Suprapubic skin (tissue), 4 donors: ENCODE data around the gene RNPEPL1. TPM values are rescaled to one million over a fixed set of nuclear protein-coding genes. Genes with fewer than 3 reads are reported as not detected.
A peak's percentile ranks its signal among the peaks of the same experiment; 100 is the strongest.

Experiments
- DNase-seq, 2 donors: peaks; one replicate each; pipeline ENCODE4 v3.0.0-alpha.2; 2019; ENCODE audit warnings: low spot score in 2 of 2
- H3K27ac ChIP-seq: fragments of 200-600 bp; sonication (generic); one replicate; pipeline ENCODE4 v1.5.1; 2019
- H3K27me3 ChIP-seq: fragments of 200-600 bp; sonication (generic); one replicate; pipeline ENCODE4 v1.5.1; 2019
- H3K36me3 ChIP-seq: fragments of 200-600 bp; sonication (generic); one replicate; pipeline ENCODE4 v1.5.1; 2019
- H3K4me1 ChIP-seq: fragments of 200-600 bp; sonication (generic); one replicate; pipeline ENCODE4 v1.5.1; 2019
- H3K4me3 ChIP-seq: fragments of 200-600 bp; sonication (generic); one replicate; pipeline ENCODE4 v1.5.1; 2019; ENCODE audit warnings: mild to moderate bottlenecking
- H3K9me3 ChIP-seq: fragments of 200-600 bp; sonication (generic); one replicate; pipeline ENCODE4 v1.5.1; 2019
- EP300 ChIP-seq: sonication (generic); formaldehyde crosslinking; IDR thresholded peaks from one replicate; pipeline ENCODE4 v1.6.1; 2017; ENCODE audit warnings: antibody characterized with exemption
- POLR2A ChIP-seq, 2 donors: fragments of 450-650 bp; IDR thresholded peaks; one replicate each; pipeline ENCODE4 v1.6.1; 2017; ENCODE audit warnings: antibody characterized with exemption in 2 of 2, mild to moderate bottlenecking in 2 of 2, moderate library complexity in 2 of 2
- POLR2AphosphoS5 ChIP-seq, 3 donors: sonication (generic); formaldehyde crosslinking; IDR thresholded peaks; one replicate each; pipeline ENCODE4 v1.6.1; 2017; ENCODE audit warnings: antibody characterized with exemption in 3 of 3
- WGBS: methylation state at CpG from one replicate; pipeline ENCODE4 v1.1.5; 2018; 5-methylcytosine and 5-hydroxymethylcytosine counted together
- total RNA-seq, 4 donors: library from RNA; depleted of rRNA; stranded (reverse); fragments of >200 nt; gene quantifications; one replicate each; pipeline ENCODE4 v1.1.0, GENCODE V29; 2016
- TF ChIP-seq, protein P1 (sequence below), 2 donors: fragments of 200-600 bp in 1 of 2; fragments of 450-650 bp in 1 of 2; sonication (generic) in 1 of 2; IDR thresholded peaks; one replicate each; pipeline ENCODE4 v1.5.1; 2016 to 2019; ENCODE audit warnings: antibody characterized with exemption in 2 of 2, mild to moderate bottlenecking in 1 of 2, moderate library complexity in 1 of 2

The RNPEPL1 gene, protein sequence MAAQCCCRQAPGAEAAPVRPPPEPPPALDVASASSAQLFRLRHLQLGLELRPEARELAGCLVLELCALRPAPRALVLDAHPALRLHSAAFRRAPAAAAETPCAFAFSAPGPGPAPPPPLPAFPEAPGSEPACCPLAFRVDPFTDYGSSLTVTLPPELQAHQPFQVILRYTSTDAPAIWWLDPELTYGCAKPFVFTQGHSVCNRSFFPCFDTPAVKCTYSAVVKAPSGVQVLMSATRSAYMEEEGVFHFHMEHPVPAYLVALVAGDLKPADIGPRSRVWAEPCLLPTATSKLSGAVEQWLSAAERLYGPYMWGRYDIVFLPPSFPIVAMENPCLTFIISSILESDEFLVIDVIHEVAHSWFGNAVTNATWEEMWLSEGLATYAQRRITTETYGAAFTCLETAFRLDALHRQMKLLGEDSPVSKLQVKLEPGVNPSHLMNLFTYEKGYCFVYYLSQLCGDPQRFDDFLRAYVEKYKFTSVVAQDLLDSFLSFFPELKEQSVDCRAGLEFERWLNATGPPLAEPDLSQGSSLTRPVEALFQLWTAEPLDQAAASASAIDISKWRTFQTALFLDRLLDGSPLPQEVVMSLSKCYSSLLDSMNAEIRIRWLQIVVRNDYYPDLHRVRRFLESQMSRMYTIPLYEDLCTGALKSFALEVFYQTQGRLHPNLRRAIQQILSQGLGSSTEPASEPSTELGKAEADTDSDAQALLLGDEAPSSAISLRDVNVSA
- 100 to 1,000 TPM in 1 of 4 donors, 10 to 100 TPM in 3; 70.8 to 104 (median 72.6) TPM for total RNA-seq

DNA sequence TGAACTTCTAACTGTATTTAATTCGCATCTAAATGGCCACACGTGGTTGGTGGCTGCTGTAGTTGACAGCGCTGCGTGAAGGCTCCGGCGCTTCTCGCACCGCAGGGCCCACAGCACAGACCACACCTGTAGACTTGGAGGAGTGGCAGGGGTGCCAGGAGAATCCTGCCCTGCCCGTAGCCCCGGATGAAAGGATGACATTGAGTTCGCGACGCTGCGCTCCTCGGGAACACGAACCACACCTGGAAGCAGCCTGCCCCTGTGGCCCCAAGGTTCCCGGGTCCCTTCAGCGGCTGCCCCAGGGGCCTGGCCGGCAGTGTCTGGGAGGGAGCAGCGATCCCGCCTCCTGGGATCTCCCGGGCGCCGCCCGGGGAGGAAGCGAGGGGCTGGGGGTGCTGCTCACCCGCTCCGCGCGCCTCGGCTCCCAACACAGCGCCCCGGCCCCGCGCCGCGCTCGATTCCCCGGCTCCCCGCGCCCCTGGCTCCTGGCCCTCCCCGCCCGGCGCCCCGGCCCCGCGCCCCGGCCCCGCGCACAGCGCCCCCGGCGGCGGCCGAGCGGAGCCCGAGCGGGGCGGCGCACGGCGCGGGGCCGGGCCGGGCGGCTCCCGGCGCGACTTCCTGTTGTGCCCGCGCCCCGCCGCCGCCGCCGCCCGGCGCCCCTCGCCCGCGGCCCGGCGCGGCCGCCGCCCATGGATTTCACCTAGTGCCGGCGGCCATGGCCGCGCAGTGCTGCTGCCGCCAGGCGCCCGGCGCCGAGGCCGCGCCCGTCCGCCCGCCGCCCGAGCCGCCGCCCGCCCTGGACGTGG is at the start of gene RNPEPL1:
TSS of gene RNPEPL1 (plus strand) at position 613 of the 806 bp plus-strand sequence. CDS start at position 716, 103 bp downstream.
- Histone ChIP-seq H3K27me3 (no peaks in the 10 kb centered on the region), H3K4me3 (peak within 1 kb of the TSS; percentile 61), H3K36me3 (peaks cover 16% of the 10 kb centered on the region), H3K27ac (peak within 1 kb of the TSS; percentile 91), H3K9me3 (no peaks in the 10 kb centered on the region), H3K4me1 (peaks cover 72% of the 10 kb centered on the region)
- 0% methylated on average over 18 of the region's 106 CpGs for WGBS
- TF ChIP-seq POLR2AphosphoS5 (IDR thresholded peaks at IDR 0.05) (no peak), POLR2A (IDR thresholded peaks at IDR 0.05) (no peak), EP300 (no peak)
- TF ChIP-seq, protein P1, sequence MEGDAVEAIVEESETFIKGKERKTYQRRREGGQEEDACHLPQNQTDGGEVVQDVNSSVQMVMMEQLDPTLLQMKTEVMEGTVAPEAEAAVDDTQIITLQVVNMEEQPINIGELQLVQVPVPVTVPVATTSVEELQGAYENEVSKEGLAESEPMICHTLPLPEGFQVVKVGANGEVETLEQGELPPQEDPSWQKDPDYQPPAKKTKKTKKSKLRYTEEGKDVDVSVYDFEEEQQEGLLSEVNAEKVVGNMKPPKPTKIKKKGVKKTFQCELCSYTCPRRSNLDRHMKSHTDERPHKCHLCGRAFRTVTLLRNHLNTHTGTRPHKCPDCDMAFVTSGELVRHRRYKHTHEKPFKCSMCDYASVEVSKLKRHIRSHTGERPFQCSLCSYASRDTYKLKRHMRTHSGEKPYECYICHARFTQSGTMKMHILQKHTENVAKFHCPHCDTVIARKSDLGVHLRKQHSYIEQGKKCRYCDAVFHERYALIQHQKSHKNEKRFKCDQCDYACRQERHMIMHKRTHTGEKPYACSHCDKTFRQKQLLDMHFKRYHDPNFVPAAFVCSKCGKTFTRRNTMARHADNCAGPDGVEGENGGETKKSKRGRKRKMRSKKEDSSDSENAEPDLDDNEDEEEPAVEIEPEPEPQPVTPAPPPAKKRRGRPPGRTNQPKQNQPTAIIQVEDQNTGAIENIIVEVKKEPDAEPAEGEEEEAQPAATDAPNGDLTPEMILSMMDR (IDR thresholded peaks at IDR 0.05): no peak
- peak; percentile 73 to 79 for DNase-seq

DNA sequence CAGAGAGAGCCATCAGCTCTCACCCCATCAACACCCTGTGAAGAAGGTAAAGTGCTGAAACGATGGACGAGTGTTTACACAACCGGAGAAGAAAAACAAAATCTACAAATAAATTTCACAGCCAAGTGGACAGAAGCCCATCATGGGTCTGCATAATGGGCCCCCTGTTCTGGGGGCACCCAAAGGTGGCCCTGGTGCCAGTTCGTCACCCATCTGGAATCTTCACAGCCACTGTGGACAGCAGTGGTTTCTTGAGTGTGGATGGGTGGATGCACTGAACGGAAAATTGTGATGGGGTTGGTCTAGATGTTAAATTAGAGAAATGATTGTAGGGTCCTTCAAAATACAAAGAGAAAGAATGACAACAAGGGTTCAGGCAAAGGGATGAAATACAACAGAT is 49.3 kb upstream of the RNPEPL1 start:
- Histone ChIP-seq H3K27me3 (no peaks in the 10 kb centered on the region), H3K9me3 (no peaks in the 10 kb centered on the region), H3K36me3 (peaks cover 18% of the 10 kb centered on the region), H3K4me3 (no peak overlapping the region), H3K4me1 (peaks cover 24% of the 10 kb centered on the region), H3K27ac (no peak overlapping the region)
- TF ChIP-seq, protein P1 (IDR thresholded peaks at IDR 0.05): no peak
- TF ChIP-seq EP300 (no peak), POLR2AphosphoS5 (IDR thresholded peaks at IDR 0.05) (no peak), POLR2A (IDR thresholded peaks at IDR 0.05) (no peak)
- 93% methylated on average over 5 of the region's 5 CpGs for WGBS
- peak in 1 of 2 donors; percentile 29 for DNase-seq

DNA sequence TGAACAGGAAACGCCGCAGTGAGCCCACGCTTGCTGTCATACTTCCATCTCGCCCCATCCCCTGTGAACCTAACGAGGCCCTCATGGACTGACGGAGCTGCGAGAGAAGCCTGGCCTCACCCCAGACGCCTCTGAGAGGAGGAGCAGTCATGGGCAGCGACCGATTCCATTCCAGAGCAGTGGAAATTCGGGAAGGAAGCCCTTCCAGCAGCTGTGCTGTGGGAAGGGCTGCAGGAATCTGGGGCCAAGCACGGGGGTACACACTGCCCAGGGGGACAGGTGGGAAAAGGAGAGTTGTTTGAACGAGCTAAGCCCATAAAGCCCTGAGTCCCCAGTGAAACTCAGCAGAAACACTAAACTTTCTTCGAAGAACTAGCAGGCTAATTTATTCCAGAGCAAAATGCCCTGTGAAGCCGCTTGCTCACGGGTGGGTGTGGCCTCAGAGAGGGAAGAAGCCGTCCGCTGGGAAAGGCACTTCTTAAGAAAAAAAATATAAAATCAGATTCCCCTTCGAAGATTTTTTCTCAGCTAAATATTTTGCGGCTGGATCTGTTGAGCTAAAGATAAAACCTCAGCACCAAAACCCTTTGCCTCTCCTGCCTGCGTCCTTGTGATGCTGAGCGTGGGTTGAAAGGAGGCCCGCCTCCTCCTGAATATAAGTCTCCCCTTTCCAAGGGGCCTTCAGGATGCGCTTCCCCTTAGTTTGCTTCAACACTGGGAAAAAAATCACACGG is 48.7 kb upstream of the RNPEPL1 start:
- peak in 1 of 2 donors; percentile 59 for DNase-seq
- Histone ChIP-seq H3K9me3 (no peaks in the 10 kb centered on the region), H3K27me3 (no peaks in the 10 kb centered on the region), H3K4me1 (peaks cover 18% of the 10 kb centered on the region), H3K27ac (no peak overlapping the region), H3K36me3 (peaks cover 19% of the 10 kb centered on the region), H3K4me3 (peak overlapping the region; percentile 15)
- no peak for TF ChIP-seq EP300
- TF ChIP-seq, protein P1 (IDR thresholded peaks at IDR 0.05): no peak
- no peak for TF ChIP-seq POLR2A (IDR thresholded peaks at IDR 0.05)
- TF ChIP-seq POLR2AphosphoS5 (IDR thresholded peaks at IDR 0.05): no peak
- 25% methylated on average over 25 of the region's 25 CpGs for WGBS

DNA sequence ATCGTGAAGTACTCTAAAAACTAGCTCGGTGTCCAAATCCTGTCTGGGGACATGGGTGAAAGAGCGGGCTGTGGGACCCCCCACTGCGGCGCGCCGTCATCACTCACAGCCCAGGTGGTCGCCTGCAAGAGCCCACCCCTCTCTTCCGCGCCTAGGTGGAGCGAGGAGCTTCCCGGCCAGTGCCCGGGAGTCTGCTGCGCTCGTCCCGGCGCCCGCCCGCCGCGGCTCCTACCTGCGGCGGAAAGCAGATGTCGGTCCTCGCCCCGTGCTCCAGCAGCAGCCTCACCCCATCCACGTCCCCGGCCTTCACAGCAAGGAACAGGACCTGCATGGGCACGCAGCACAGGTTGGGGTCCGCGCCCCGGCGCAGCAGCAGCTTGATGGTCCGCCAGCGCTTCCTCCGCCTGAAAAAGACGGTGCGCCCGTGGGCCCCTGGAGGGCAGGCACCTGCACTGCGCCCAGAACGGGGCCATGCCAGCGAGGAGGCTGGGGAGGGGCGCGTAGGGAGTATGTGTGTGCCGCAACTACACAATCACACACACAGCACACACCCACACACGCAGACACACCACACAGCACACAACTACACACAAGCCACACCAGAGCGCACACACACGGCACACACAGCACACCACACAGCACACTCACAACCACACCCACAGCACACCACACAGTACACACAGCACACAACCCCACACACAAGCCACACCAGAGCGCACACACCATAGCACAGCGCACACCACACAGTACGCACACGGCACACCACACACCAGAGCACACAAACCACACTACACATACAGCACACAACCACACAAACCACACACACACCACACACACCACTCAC is 47.9 kb upstream of the RNPEPL1 start:
- 36% methylated on average over 18 of the region's 52 CpGs for WGBS
- Histone ChIP-seq H3K36me3 (peaks cover 24% of the 10 kb centered on the region), H3K27me3 (no peaks in the 10 kb centered on the region), H3K27ac (no peak overlapping the region), H3K4me1 (peaks cover 14% of the 10 kb centered on the region), H3K4me3 (peak overlapping the region; percentile 15), H3K9me3 (no peaks in the 10 kb centered on the region)
- TF ChIP-seq EP300 (no peak), POLR2AphosphoS5 (IDR thresholded peaks at IDR 0.05) (no peak), POLR2A (IDR thresholded peaks at IDR 0.05) (no peak)
- TF ChIP-seq, protein P1 (IDR thresholded peaks at IDR 0.05): no peak
- peak in 1 of 2 donors; percentile 54 for DNase-seq
